Activated CD4-positive, alpha-beta T cell treated with anti-CD3 and anti-CD28 coated beads, Interleukin-2, amount 50 U/mL, for 16 hours (primary cell): ENCODE data around the gene NFILZ.

ENCODE experiments used
- DNase-seq: peaks from one replicate; pipeline ENCODE4 v3.0.0-alpha.2; 2020

Gene NFILZ, protein sequence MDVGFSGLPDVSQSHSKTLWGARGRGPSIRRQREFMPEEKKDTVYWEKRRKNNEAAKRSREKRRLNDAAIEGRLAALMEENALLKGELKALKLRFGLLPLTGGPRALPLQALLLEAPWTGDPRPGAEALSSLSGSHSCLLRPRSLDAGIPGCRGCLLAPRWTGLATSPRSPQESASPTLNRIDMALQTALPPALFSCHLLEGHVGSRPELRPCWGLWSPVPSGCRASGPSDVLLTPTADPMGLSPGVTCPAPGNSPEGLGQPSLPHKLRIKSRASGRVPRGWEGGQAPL

GRCh38 chr19:8629996-8630683 is at the start of gene NFILZ:
TSS of gene NFILZ (plus strand) at chr19:8630633. CDS start at chr19:8676766, 46,133 bp downstream.
- no peak for DNase-seq

DNA sequence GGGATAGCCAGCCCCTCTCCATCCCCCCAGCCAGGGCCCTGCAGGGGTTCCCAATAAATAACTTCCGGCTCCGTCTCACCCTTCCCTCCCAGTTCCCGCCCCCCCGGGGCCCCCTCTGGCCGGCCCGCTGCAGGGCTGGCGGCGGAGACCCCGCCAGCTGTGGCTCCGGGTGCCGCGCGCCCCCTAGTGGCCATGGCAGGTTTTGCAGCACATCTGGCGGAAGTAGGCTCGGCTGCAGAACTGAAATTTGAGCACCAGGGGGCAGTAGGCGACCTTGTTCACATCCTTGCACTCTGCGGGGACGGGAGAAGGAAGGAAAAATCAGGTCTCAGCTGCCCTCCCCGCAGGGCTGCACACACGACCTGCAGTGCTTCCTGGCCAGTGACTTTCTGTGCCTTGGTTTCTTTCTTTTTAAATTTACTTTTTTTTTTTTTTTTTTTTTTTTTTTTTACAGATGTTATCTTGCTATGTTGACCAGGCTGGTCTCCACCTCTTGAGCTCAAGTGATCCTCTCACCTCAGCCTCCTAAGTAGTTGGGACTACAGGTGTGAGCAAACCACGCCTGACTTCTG is 49.6 kb upstream of the NFILZ start:
- peak; percentile 85 for DNase-seq

- DNase-seq, result no peak
Observed at GRCh38 chr19:8584965-8585893, 45.2 kb upstream of the NFILZ start.

GRCh38 chr19:8585894-8586750 is 44.3 kb upstream of the NFILZ start:
- peak; percentile 65 for DNase-seq

DNA sequence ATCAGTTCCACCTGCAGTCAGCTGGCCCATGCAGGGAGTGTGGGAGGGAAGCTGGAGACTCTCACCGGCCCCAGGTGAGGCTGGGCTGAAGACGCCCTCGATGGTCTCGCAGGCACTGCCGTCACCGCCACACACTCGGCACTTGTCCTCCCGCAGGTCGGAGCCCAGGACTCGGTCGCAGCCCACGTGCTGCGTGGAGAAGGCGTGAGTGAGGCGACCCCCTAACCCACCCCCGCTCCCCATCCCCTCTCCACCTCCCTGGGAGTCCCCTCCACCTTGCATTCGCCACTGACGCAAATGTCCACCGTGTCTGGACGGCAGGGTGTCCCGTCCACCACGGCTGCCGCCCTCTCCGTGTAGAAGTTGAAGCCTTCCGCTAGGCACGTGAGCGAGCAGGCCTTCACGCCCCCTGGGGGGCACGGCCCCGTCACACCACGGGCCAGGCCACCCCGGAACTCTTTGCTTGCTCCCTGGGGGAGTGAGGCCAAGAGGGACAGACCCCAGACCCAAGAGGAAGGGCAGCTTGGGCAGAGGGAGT is 41.2 kb upstream of the NFILZ start:
- no peak for DNase-seq

GRCh38 chr19:8592231-8593009 is 38.0 kb upstream of the NFILZ start:
- peak; percentile 70 for DNase-seq

GRCh38 chr19:8593931-8594330 is 36.5 kb upstream of the NFILZ start:
- no peak for DNase-seq

DNA sequence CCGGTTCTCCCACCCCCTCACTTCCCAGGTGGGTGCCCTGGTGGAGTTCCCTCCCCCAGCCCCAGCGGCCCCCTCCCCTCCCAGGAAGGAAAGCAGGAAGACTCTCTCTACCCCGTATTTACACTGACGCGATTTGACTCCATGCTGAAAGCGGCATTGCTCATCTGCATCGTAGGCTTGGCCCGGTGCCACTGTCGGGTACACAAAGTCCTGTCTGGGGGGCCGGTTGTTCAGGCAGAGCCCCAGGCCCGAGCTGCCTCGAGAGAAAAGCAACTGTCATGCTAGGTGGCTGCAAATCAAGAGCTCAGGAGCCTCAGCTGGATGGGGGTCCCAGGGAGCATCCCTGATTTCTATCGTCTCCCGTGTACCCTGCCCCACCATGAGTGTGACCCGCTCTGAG is 34.8 kb upstream of the NFILZ start:
- no peak for DNase-seq

GRCh38 chr19:8596168-8596567 is 34.3 kb upstream of the NFILZ start:
- no peak for DNase-seq

- DNase-seq, result no peak
Observed at GRCh38 chr19:8600064-8600463, 30.4 kb upstream of the NFILZ start.

GRCh38 chr19:8600816-8601215 is 29.6 kb upstream of the NFILZ start:
- no peak for DNase-seq

- DNase-seq, result no peak
Observed at GRCh38 chr19:8601796-8602195, 28.6 kb upstream of the NFILZ start.

DNA sequence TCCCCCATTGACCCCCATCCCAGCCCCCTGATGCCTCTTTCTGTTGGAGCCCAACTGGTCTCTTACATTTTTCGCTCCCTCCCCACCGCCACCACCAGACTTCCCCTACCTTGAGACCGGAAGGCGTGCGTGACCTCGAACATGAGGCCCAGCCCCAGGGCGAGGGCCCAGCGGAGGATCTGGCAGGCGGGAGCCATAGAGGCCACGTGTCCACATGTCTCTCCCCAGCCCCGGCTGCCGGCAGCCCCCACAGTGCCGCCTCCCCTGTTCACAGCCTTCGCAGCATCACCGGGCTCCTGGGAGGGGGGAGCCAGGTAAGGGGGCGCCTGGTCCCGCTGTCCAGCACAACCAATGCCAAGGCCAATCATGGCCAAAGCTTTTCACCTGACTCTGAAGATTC is 24.9 kb upstream of the NFILZ start:
- no peak for DNase-seq

GRCh38 chr19:8607386-8607785 is 23.0 kb upstream of the NFILZ start:
- no peak for DNase-seq

DNA sequence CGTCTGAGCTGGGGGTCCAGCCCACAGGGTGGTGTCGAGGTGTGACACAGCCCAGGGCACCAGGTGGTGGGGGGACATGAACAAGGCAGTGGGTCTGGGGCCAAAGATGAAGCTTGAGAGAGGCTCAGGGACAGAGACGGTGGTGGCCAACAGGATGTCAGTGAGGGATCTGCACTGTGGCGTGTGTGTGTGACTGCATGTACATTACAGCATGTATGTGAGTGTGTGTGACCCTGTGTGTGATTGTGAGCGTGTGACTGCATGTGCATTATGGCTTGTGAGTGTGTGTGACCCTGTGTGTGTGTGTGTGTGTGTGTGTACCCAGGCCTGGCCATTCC is 21.5 kb upstream of the NFILZ start:
- no peak for DNase-seq

DNA sequence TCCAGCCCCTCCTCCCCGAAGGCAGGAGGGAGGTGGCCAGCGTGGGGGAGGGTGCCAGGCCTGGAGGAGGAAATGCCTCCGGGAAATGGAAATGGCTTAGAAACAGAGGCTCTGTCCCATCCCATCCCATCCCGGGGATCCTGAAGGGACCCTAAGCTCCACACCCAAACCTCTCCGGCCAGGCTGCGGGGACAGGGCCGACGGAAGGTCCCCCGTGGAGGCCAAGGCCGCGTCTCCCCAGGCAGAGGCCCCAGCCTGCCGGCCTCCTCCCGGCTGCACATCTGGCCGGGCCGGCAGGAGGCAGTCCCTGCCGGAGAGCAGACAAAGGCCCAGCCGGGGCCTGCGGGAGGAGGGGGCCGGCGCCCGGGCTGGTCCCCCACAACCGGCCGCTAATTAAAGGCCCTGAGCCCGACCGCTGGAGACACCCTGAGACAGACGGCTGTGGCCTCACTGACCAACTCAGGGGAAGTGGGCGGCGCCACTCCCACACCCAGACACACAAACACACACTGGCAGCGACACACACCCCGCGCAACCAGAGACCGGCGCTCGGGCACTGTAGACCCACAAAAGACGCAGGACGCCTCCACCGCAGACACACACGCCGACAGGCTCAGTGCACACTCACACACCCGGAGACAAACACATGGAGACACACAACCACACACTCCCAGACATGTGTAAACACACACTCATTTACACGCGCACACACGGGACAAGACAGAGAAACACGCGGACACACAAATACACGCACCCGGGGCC is 21.0 kb upstream of the NFILZ start:
- DNase-seq, result no peak

GRCh38 chr19:8610041-8610935 is 20.1 kb upstream of the NFILZ start, which contains the start of gene ADAMTS10:
TSS of gene ADAMTS10 (minus strand) at chr19:8610715. CDS start at chr19:8605710, 5,005 bp downstream.
- DNase-seq, result no peak

GRCh38 chr19:8610936-8611300 is 19.5 kb upstream of the NFILZ start:
- DNase-seq, result no peak

GRCh38 chr19:8611391-8611876 is 19.0 kb upstream of the NFILZ start:
- DNase-seq, result no peak
